Activated CD4-positive, alpha-beta memory T cell treated with anti-CD3 and anti-CD28 coated beads for 36 hours (primary cell): Measurements from ENCODE around the gene WDR26. TPM values are rescaled to one million over a fixed set of nuclear protein-coding genes. Genes with fewer than 3 reads are reported as not detected.
"Not testable (repeated sequence)": the region's sequence is repeated elsewhere in the genome, so short reads cannot be mapped to it uniquely, and the experiment has no call there.

Experiments used
- CTCF ChIA-PET: fragments of 350-600 bp; sonication (Branson Sonifier 250); formaldehyde crosslinking; loops from one replicate; lab custom pipeline; 2021; ENCODE audit warnings: antibody characterized with exemption, inconsistent platforms; lab: Charles Lee
- POLR2A ChIA-PET: fragments of 350-600 bp; sonication (Branson Sonifier 250); formaldehyde crosslinking; loops from one replicate; lab custom pipeline; 2021; ENCODE audit warnings: antibody characterized with exemption; lab: Charles Lee
- DNase-seq: peaks from one replicate; pipeline ENCODE4 v3.0.0-alpha.2; 2020
- H3K27ac Mint-ChIP-seq: one replicate; pipeline ENCODE4 v1.8.0; 2021; ENCODE audit warnings: mixed read lengths
- H3K27me3 Mint-ChIP-seq: one replicate; pipeline ENCODE4 v1.8.0; 2021; ENCODE audit warnings: mixed read lengths
- H3K36me3 Mint-ChIP-seq: one replicate; pipeline ENCODE4 v1.8.0; 2021; ENCODE audit warnings: mixed read lengths
- H3K4me1 Mint-ChIP-seq: one replicate; pipeline ENCODE4 v1.8.0; 2021; ENCODE audit warnings: low read depth, mixed read lengths
- H3K4me3 Mint-ChIP-seq: one replicate; pipeline ENCODE4 v1.8.0; 2021; ENCODE audit warnings: mild to moderate bottlenecking, mixed read lengths
- H3K9me3 Mint-ChIP-seq: one replicate; pipeline ENCODE4 v1.8.0; 2021; ENCODE audit warnings: mixed read lengths
- intact Hi-C: fragments of 100-400 bp; cut with micrococcal nuclease; formaldehyde crosslinking; loops from one replicate; pipeline ENCODE4 v1.15.1; 2023
- microRNA-seq: library from miRNA; unstranded; fragments of <30 nt; microRNA quantifications from one replicate; pipeline ENCODE4 v1.2.0, GENCODE V29; 2022; ENCODE audit warnings: borderline number of aligned reads, borderline microRNAs expressed, borderline replicate concordance
- total RNA-seq, 2 experiments: library from RNA; stranded (reverse); gene quantifications; one replicate each; pipeline ENCODE4 v1.2.3, GENCODE V29; 2021

WDR26 gene
- total RNA-seq, 2 experiments from 2014 or later, result 69.2 to 72.2 TPM

- Mint-ChIP-seq H3K9me3 (peaks cover 31% of the 10 kb centered on the region), H3K4me1 (peaks cover 14% of the 10 kb centered on the region), H3K4me3 (no peak overlapping the region), H3K27ac (no peak overlapping the region), H3K36me3 (peaks cover 7% of the 10 kb centered on the region), H3K27me3 (no peaks in the 10 kb centered on the region)
- CTCF ChIA-PET, result interaction anchor here (0.6 to 1.0 kb wide), 3 partner anchors 9 to 113 kb away, joined by 3 read pairs; no protein-coding TSS in a partner anchor
- no peak for DNase-seq
- intact Hi-C loops, result no loop called here
- POLR2A ChIA-PET, result no interaction called here
Observed at GRCh38 chr1:224343679-224344078, 90.9 kb downstream of the WDR26 start.

DNA sequence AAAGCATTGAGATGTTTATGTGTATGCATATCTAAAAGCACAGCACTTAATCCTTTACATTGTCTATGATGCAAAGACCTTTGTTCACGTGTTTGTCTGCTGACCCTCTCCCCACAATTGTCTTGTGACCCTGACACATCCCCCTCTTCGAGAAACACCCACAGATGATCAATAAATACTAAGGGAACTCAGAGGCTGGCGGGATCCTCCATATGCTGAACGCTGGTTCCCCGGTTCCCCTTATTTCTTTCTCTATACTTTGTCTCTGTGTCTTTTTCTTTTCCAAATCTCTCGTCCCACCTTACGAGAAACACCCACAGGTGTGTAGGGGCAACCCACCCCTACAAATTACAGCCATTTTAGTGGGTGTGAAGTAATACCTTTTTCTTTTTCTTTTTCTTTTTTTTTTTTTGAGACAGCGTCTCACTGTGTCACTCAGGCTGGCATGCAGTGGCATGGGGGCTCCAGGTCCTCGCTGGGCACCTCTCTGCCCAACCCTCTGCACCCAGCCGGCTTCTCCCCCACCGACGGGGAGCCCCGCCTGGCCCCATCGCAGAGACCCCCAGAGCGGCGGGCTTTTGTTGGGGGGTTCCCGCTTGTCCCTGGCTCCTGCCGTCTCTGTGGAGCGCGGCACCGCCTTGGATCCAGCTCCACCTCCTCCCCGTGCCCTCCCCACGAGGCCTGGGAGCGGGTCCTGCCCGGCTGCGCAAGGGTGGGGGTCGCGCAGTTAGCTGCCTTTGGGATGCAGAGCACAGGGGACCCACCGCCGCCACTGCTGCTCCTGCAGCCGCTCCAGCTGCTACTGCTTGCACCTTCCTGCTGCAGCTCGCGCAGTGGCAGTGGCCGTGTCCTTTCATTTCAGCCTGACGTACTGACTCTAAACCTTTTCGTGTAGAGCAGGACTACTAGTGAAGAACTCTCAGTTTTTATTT, 93.9 kb downstream of the WDR26 start:
- H3K36me3 Mint-ChIP-seq, H3K27ac Mint-ChIP-seq, H3K4me1 Mint-ChIP-seq, POLR2A ChIA-PET, H3K27me3 Mint-ChIP-seq, intact Hi-C loops: not testable (repeated sequence)
- peak; percentile 55 for DNase-seq
- peak overlapping the region; percentile 68 for H3K4me3 Mint-ChIP-seq
- H3K9me3 Mint-ChIP-seq, result peaks cover 28% of the 10 kb centered on the region
- CTCF ChIA-PET, result interaction anchor here (0.6 kb wide), 1 partner anchor 171 kb away, joined by 3 read pairs; no protein-coding TSS in a partner anchor

DNA sequence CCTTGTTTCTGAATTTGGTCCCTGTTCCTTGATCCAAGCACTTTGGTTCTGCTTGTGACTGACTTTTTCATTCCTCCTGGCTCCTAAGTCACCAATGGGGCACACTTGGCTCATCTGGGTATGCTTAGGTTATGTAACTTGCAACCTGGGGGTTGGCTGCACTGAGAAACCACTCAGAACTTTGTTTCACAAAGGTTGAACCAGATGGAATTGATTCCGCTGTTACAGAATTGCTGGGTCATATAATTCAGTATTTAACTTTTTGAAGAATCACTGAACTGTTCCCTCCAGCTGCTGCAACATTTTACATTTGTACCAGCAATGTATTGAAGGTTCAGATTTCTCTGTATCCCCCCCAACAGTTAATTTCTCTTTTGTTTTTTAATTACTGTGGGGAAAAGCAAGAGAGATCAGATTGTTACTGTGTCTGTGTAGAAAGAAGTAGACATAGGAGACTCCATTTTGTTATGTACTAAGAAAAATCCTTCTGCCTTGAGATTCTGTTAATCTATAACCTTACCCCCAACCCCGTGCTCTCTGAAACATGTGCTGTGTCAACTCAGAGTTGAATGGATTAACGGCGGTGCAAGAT, 95.1 kb downstream of the WDR26 start:
- H3K36me3 Mint-ChIP-seq, result peaks cover 7% of the 10 kb centered on the region
- no peak for DNase-seq
- POLR2A ChIA-PET, result no interaction called here
- CTCF ChIA-PET, result no interaction called here
- peaks cover 3% of the 10 kb centered on the region for H3K4me1 Mint-ChIP-seq
- H3K4me3 Mint-ChIP-seq, result no peak overlapping the region
- H3K27me3 Mint-ChIP-seq, result no peaks in the 10 kb centered on the region
- intact Hi-C loops, result loop anchor here (10.0 kb wide), 1 partner anchor 45 kb away; no protein-coding TSS in a partner anchor
- no peak overlapping the region for H3K27ac Mint-ChIP-seq
- peaks cover 24% of the 10 kb centered on the region for H3K9me3 Mint-ChIP-seq

DNA sequence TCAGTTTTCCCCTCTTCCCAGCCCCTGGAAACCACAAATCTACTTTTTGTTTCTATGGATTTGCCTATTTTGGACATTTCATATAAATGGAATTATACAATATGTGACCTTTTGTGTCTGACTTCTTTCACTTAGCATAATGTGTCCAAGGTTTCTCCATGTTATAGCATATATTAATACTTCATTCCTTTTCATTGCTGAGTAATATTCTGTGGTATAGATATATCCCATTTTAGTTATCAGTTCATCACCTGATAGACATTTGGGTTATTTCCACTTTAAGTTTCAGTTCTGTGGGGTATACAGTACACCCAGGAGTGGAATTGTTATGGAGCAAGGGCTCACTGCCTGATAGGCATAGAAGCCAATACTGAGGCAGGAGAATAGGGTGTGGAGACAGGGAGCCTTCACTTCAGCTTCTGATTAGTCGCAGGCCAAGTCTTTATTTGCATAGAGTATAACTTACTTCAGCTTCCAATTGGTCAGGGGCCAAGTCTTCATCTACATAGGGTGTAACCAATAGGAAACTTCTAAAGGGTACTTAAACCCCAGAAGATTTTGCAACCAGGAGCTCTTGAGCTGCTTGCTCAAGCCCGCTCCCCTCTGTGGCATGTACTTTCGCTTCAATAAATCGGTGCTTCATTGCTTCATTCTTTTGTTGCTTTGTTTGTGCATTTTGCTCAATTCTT, 96.3 kb downstream of the WDR26 start:
- intact Hi-C loops, result loop anchor here (10.0 kb wide), 1 partner anchor 47 kb away; no protein-coding TSS in a partner anchor
- Mint-ChIP-seq H3K36me3 (peaks cover 4% of the 10 kb centered on the region), H3K27me3 (no peaks in the 10 kb centered on the region), H3K9me3 (peaks cover 12% of the 10 kb centered on the region), H3K4me1 (peaks cover 16% of the 10 kb centered on the region), H3K27ac (no peak overlapping the region), H3K4me3 (no peak overlapping the region)
- ChIA-PET POLR2A (no interaction called here), CTCF (no interaction called here)
- no peak for DNase-seq

Small RNA genes within 50 kb of the gene (microRNA-seq; reads per million reads assigned to microRNA genes)
- gene MIR4742, result 1.2 reads per million

Other genes starting within 250 kb of the WDR26 start
- gene NVL, start 104.6 kb downstream of the WDR26 start, total RNA-seq, result 10 to 100 TPM; 32.5 to 38.0 TPM
- gene CNIH4, start 77.9 kb downstream of the WDR26 start, total RNA-seq, result 10 to 100 TPM; 48.3 to 51.6 TPM
- gene CNIH3, start 181.5 kb upstream of the WDR26 start, total RNA-seq, result under 1 TPM; 0.63 to 1.00 TPM